ENCODE measurements around the gene RRAS2.
"Not testable (repeated sequence)": the region's sequence is repeated elsewhere in the genome, so short reads cannot be mapped to it uniquely, and the experiment has no call there.

RRAS2 gene

DNA sequence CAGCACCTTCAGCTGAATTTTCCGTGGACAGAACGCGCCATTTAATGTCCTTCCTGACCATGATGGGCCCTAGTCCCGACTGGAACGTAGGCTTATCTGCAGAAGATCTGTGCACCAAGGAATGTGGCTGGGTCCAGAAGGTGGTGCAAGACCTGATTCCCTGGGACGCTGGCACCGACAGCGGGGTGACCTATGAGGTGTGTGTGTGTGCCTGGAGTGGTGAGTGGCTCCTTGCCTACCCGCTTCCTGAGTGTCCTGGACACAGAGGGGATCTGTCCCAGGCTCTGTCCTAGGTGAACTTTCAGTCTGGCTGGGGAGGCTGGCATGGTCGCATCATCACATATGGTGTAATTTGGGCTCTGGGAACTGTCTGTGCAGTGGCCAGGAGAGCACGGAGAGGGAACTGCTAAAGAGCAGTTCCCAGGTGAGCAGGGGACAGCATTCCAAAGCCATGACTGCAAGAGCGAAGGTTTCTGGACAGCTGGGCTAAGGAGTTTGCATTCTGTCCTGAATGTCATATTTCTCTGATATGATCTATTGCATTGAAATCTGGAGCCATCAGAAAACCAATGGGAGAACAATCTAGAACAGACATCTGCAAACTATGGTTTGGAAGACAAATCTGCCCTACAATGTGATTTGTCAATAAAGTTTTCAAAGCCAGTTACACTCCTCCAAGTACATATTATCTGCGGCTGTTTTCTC, 104.3 kb downstream of the RRAS2 start:
- DNase-seq, result no peak

DNA sequence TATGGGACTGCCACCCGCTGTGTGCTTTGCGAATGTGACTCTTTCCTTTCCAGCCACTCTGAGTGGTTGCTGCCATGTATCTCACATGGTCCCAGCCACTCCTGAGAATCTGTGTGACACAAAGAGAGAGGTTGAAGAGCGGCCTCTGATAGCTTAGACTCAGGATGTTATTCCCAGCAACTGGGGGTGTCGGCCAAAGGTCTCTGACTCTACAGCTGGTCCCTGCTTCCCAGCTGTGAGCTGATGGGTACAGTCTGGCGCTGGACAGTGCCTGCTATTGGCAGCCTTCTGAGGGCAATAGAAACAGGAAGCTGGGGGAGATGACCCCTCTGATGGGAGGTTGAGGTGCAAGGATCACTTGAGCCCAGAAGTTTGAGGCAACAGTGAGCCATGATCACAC, 105.1 kb downstream of the RRAS2 start:
- DNase-seq, result no peak

DNA sequence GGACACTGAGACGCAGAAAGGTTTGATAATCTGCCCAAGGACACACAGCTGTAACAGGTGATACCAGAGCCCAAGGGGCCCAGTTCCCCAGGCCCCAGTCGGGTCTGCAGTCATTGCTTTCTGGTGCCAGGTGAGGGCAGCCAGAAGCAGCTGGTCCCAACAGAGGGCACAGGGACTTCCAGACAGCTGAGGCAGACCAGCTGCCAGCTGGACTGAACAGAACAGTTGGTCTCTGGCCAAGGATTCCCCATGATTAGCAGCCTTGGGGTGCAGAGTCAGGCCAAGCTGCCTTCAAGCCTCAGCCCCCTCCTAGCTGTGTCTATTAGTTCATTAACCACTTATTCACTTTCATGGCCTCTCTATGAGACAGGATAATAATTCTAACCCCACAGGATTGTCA, 105.6 kb downstream of the RRAS2 start:
- DNase-seq, result no peak

DNA sequence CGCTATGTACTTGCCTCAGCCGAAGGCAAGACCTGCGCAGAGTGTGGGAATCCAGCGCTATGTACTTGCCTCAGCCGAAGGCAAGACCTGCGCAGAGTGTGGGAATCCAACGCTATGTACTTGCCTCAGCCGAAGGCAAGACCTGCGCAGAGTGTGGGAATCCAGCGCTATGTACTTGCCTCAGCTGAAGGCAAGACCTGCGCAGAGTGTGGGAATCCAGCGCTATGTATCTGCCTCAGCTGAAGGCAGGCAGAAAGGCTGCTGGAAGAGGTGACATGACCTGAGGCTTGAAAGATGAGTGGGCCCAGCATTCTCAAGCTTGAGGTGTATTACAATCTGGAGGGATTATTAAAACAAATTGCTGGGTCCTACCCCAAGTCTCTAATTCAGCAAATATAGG, 106.5 kb downstream of the RRAS2 start:
- DNase-seq, result not testable (repeated sequence)

DNA sequence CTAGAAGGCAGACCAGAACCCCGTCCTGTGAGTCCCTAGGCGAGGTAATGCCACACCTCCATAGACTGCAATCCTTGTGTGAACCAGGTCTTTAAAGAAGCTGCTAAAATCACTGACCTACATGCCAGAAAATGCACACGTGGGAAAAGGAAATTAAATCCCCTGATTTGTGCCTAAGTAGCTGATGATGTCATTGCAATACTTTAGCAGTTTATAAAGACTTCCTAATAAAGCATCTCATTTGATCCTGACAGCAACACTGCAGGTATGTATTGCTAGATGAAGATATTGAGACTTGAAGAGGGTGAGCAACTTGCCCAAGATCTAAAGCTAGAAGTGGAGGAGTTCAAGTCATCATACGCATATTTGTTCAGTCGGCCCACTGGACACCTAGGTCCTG, 107.2 kb downstream of the RRAS2 start:
- DNase-seq, result no peak

DNA sequence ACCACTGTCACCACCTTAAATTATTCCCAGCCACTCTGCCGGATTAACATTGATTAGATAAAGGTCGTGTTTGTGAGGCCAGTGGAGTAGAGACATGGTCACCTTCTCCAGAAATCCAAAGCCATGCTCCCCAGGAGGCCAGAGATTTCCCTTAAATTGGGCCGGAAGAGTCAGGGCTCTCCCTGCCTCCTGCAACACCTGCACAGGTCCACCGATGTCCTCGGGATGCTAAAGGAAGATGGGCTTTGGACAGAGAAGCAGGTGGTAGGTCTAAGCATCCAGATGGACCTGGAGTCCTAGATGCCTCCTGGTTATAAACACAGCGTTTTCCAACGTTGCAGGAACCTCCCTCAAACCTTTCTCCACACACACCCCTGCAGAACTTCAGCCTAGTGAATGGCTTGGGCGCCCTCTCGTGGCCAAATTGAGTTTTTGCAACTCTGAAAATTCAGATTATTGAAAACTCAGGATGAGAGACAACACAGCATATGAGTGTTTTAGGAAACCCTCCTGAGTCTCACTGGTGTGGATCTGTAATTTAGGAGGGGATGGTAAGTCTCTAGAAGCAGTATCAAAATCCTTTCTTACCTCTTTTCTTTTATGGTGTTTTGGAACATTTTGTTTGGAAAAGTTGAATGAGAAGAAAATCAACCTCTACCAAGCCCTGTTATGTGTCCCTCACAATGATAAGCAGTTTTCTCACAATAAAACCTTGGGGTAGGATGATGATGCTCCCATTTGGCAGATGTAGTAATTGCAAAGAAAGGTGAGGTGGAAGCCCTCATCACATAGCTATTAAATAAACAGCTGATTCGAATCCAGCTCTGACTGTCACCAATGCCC, 109.6 kb downstream of the RRAS2 start:
- DNase-seq, result peak; percentile 55

DNA sequence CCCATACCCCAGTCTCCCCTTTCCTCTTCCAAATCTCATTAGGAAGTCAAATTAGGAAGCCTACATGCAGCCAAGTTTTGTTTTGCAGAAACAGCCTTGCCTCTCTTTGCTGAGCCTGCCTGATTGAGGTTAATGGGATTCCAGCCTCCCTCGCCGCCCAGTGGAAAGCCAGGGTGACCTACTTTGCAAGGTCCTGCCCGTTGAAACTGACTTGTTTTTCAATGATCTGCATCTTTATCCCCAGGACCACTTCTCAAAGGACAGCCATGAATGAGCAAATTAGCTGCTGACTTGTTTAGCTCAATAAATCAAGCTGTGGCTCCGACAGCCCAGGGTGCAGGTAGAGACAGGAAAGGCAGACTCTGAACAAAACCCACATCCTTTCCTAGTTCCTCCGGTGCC, 110.4 kb downstream of the RRAS2 start:
- no peak for DNase-seq

DNA sequence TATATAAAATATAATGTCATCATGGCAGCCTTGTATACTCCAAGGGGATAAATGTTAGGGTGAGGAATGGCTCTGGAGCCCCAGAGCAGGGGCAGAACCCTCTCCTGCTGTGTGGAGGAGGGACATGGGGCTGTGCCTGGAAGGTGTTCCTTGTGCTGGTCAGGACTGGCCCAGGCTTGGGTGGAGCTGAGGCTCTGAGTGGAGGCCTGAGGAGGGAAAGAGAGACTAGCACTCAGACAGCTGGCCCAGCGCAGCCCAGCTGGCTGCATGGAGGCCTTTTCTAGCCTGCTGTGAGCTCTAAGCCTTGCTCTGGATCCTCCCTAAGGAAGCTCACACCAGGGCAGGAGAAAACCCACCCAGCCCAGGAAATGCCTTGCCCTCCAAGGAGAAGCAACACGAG, 113.5 kb downstream of the RRAS2 start:
- DNase-seq, result no peak

DNA sequence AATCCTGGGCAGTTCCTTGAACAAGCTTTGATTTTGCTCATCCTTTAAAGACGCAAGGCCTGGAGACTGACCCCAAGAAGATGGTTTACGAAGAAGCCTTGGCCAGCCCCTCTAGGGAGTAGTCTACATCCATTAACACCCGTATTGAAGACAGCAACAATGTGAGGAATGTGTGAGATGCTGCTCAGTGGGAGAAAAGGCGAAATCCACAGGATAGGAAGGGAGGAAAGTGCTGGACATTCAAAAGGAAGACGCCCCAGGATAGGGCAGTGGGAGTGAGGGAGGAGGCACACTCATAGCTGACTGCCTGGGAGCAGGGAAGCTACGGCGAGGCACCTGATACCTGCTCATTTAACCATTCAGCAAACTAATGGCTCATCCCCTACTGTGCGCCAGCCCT, 114.1 kb downstream of the RRAS2 start:
- no peak for DNase-seq

DNA sequence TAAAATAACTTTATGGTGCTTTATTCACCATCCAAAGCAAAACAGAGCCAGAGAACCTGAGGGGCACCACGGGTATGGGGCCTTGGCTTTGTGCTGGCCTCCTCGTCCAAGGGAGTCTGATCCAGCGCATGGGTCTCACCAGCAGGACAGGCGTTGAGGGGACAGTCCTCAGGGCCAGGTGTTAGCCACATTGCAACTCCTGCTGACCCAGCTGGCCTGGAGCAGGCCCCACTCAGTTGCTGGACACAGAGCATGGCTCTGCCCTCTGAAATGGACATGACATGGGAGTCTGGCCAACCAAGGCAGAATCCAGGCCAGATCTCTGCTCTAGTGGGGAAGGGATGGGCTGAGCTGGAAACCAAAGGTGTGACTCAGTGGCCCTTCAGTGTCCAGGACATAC, 116.2 kb downstream of the RRAS2 start:
- no peak for DNase-seq

DNA sequence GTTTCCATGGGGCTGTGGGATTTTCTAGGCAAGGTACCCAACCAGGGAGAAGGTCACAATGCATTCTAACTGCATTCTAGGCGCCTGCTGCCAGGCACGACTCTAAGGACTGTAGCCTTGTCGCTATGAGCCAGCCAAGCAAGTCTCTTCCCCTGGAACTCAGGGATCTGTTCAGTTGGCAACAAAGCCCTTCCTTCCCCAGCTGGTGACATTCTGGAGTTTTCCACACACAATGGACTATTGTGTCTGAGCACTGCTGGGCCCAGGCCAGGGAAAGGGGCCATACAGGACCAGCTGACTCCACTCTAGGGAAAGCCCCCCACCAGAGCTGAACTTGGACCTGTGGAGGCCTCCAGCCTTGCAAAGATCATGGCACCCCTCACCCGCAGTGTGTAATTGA, 116.8 kb downstream of the RRAS2 start:
- DNase-seq, result no peak

DNA sequence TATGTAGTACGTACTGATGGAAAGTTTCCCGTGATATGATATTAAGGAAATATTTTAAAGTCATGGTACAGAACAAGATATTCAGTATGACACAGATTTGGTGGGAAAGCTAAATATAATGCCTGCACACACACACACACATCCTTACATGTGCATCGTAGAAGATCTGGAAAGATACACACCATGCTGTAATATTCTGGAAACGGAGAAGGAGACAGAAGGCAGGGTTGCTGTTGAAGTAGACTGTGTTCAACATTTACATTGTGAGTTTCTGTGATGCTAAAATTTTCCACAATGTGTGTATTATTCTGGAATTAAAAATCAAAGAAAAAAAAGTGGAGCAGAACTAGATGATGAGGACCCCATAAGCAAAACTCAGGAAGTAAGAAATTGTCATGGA, 118.0 kb downstream of the RRAS2 start:
- no peak for DNase-seq

DNA sequence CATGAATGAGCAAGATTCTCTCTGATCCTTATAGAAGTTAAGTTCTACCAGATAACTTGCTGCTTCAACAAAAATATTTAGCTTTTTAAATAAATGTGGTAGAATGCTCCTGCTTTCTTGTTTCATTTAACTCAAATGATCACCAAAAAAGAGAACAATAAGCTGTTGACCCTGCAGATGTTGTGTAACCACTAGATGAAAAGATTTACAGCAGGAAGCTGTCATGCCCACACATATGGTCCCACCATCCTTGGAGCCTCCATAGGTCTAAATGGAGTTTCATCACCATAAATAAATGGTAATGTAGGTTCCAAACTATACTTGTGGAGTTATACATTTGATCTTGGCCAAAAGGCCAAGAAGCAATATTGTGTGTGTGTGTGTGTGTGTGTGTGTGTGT, 118.8 kb downstream of the RRAS2 start:
- DNase-seq, result no peak

DNA sequence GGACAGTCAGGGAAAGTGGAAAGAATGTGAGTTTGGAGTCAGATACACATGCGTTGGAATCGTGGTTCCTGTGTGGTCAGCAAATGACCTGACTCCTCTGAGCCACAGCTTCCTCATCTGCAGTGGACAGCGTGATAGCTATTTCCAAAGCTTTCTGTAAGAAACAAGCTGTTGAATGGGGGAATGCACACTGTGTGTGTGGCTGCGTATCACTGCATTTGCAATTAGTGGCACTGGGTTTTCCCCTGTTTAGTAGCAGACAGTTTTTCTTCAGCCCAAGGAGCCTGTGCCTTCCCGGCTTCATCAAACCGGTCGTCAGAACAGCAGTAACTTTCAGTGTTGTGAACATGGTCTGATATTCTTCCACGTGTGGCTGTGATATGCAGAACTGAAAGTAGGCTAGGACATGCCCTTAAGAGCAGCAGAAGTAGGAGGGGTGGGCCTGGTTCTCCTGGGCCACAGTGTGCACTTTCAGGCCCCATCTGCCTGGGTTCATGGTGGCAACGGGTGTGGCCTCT, 121.5 kb downstream of the RRAS2 start:
- no peak for DNase-seq

DNA sequence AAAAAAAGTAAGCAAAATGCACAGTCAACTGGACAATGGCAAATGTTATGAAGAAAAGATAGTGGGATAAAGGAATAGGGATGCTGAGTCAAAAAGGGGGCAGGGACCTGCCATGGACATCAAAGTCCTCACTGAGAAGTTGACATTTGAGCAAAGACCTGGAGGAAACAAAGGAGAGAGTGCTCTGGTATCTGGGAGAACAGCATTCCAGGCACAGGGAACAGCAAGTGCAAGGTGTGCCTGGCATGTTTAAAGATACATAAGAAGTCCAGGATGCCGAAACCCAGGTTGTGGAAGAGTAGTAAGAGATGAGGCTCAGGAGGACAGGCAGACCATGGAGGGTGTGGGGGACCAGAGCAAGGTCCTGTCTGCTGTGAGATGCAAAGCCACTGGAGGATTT, 123.3 kb downstream of the RRAS2 start:
- DNase-seq, result no peak

DNA sequence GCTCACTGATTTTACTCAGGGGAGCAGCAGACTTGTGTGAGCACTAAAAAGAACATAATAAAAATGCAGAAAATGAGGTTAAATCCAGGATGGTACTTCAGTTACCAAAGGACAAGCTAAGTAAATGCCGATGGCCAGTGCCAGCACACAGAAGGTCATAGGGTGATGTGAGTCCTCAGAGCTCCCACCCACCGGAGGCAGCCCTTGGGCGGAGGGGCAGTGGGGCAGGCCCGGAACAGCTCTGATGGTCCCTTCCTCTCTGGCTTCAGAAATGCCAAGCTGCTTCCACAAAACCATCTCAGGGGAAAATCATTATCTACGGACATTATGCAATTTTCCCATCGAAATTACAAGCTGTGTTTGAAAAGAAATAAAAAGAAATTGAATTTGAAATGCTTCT, 124.5 kb downstream of the RRAS2 start:
- DNase-seq, result no peak

DNA sequence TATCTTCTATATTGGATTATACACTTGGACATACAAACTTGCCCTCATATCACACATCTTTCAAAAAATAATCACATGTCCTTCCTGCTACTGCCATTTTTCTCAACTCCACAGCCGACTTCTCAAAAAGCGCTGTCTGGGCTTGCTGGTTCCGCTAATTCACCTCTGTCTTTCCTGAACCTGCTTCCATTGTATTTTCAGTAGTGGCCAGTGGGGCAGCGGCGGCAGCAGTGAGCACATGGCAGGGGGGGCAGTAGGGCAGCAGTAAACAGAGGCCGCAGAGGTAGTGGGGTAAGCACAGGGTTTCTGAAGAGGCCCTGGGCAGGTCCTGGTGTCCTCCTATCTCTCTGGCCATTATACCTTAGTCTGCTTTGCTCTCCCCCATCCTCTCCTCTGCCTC, 126.3 kb downstream of the RRAS2 start:
- DNase-seq, result no peak

DNA sequence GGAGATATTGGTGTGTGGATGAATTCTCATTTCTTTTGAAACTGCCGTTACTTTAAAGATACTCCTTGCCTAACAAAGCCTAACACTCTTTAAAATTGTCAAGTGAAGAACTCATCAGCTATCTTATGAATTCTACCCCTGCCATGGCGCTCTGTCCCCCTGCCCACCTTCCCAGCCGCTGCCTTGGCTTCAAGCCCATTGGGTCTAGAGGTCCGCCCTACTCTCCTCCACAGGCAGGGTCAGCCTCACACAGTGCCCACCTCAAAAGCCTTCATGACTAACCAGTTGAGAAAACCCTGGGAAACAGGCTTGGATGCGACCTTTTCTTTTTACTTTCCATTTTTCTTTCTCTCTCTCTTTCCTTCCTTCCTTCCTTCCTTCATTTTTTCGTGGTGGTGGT, 128.6 kb downstream of the RRAS2 start:
- no peak for DNase-seq

DNA sequence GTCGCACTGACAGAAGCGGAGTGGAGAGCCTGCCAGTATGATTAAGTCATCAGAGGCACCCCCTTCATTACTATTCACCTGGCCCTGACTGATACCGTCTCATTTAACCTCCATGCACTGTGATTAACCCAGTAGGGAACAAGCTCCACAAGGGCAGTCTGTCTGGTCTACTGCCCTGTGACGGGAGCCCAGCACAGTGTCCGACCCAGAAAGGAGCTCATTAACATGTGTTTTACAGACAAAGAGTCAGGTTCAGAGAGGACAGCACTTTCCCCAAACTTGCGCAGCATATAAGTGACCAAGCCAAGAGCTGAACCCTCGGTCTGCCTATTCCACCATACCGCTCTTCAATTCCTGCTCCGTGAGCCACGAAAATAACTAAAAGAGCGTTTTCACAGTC, 129.5 kb downstream of the RRAS2 start:
- no peak for DNase-seq

DNA sequence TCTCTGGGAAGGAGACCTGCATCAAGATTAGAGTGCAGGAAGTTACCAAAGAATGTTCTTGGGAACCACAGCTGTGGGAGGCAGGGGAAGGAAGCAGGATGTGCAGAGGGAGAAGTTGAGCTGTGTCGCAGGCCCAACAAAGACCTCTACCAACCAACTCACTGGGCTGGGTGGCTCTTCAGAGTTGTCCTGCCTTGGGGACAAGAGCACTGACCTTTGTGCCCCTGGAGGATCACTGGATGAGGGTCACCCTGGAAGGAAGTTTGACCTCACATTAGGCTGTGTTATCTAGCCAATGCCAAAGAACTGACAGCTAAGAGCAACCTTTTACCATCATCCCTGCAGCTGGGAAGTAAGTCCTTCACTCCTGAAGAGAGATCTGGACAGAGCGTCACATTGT, 130.6 kb downstream of the RRAS2 start:
- DNase-seq, result no peak

Measured in fibroblast of skin of scalp (primary cell).